Hepatocyte (in vitro differentiated cells): ENCODE measurements around the gene PYGO2.

Experiments
- EZH2 ChIP-seq: fragments of 200-600 bp; sonication (generic); IDR thresholded peaks from 2 replicates; pipeline ENCODE4 v1.6.1; 2016; ENCODE audit warnings: antibody characterized with exemption, mild to moderate bottlenecking, borderline replicate concordance
- EZH2phosphoT487 ChIP-seq: fragments of 200-600 bp; sonication (generic); IDR thresholded peaks from one replicate; pipeline ENCODE4 v1.6.1; 2018; ENCODE audit warnings: antibody characterized with exemption, mild to moderate bottlenecking, low read depth, moderate library complexity; ENCODE audit not compliant: unreplicated experiment, severe bottlenecking
- TF ChIP-seq, protein P1 (sequence below): fragments of 200-600 bp; sonication (generic); IDR thresholded peaks from 2 replicates; pipeline ENCODE4 v1.5.1; 2016; ENCODE audit warnings: antibody characterized with exemption, mild to moderate bottlenecking; ENCODE audit not compliant: poor library complexity

DNA sequence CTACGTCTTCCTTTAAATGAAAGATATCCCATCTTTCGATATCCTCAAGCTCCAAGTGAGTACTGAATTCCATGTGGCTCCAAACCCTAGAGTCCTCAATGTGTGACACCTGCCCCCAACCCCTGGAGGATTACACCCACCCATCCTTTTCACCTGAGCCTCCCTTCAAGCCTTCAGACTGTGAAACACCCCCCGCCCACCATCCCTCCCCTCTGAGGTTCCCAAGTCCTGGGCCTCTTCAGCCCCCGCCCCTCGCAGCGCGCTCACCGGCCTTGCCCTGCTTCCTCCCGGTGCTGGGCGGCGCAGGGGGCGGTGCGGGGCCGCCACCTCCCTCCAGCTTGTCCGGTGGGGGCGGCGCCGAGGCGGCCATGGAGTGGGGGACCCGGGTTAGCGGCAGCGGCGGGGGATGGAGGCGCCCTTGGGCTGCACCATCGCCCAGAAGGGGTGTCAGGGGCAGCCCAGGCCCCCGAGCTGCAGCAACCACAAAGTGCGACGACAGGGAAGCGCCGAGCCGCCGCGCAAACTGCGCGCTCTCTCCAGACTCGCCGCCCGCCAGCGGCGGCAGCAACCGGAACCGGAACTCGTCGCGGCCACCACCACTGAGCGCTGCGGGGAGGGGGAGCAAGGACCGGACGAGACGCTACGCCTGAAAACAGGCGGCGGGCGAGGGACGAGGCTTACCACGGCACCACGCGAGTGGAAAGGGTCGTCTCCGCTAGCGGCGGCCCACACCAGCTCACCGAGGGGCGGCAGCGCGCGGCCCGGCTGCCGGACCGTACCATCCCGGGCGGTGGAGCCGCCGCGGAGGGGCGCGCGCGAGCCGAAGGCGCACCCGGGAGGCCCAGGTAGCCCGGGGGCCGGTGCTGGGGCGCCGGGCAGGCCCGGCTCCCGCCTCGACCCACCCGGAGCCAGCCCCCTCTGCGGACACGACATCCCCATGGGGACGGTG lies at the start of gene PYGO2:
- TF ChIP-seq, protein P1, sequence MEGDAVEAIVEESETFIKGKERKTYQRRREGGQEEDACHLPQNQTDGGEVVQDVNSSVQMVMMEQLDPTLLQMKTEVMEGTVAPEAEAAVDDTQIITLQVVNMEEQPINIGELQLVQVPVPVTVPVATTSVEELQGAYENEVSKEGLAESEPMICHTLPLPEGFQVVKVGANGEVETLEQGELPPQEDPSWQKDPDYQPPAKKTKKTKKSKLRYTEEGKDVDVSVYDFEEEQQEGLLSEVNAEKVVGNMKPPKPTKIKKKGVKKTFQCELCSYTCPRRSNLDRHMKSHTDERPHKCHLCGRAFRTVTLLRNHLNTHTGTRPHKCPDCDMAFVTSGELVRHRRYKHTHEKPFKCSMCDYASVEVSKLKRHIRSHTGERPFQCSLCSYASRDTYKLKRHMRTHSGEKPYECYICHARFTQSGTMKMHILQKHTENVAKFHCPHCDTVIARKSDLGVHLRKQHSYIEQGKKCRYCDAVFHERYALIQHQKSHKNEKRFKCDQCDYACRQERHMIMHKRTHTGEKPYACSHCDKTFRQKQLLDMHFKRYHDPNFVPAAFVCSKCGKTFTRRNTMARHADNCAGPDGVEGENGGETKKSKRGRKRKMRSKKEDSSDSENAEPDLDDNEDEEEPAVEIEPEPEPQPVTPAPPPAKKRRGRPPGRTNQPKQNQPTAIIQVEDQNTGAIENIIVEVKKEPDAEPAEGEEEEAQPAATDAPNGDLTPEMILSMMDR, result peak; percentile 79
- TF ChIP-seq EZH2phosphoT487 (no peak), EZH2 (no peak)
